HG03460 (cell line): Measurements from ENCODE around the gene LGALS8.
"Not testable (repeated sequence)": the region's sequence is repeated elsewhere in the genome, so short reads cannot be mapped to it uniquely, and the experiment has no call there.

Source experiments
- ATAC-seq: cut with Tn5 transposase; IDR thresholded peaks from one replicate; pipeline ENCODE4 v1.9.1; 2021; ENCODE audit not compliant: unreplicated experiment

Gene LGALS8

GRCh38 chr1:236523704-236524141 is at the start of gene LGALS8:
Gene LGALS8, plus strand, starts transcription at chr1:236523982. Its CDS starts 2,089 bp downstream, at chr1:236526071.
- ATAC-seq, result peak; percentile 59

GRCh38 chr1:236476019-236476418 is 47.8 kb upstream of the LGALS8 start:
- no peak for ATAC-seq

GRCh38 chr1:236480758-236481436 is 42.9 kb upstream of the LGALS8 start:
- ATAC-seq, result no peak

- no peak for ATAC-seq
Measured at GRCh38 chr1:236484310-236484971, 39.3 kb upstream of the LGALS8 start.

- ATAC-seq, result no peak
Measured at GRCh38 chr1:236486356-236487002, 37.3 kb upstream of the LGALS8 start.

- not testable (repeated sequence) for ATAC-seq
Measured at GRCh38 chr1:236489161-236489560, 34.6 kb upstream of the LGALS8 start.

GRCh38 chr1:236489710-236490377 is 33.9 kb upstream of the LGALS8 start:
- ATAC-seq, result no peak

- no peak for ATAC-seq
Measured at GRCh38 chr1:236491469-236492136, 32.2 kb upstream of the LGALS8 start.

- ATAC-seq, result no peak
Measured at GRCh38 chr1:236492378-236492777, 31.4 kb upstream of the LGALS8 start.

- ATAC-seq, result no peak
Measured at GRCh38 chr1:236494082-236494481, 29.7 kb upstream of the LGALS8 start.

GRCh38 chr1:236494586-236495466 is 29.0 kb upstream of the LGALS8 start:
- ATAC-seq, result no peak

- no peak for ATAC-seq
Measured at GRCh38 chr1:236495467-236496112, 28.2 kb upstream of the LGALS8 start.

- ATAC-seq, result no peak
Measured at GRCh38 chr1:236497908-236498307, 25.9 kb upstream of the LGALS8 start.

- ATAC-seq, result no peak
Measured at GRCh38 chr1:236501093-236501492, 22.7 kb upstream of the LGALS8 start.

- ATAC-seq, result no peak
Measured at GRCh38 chr1:236502579-236502971, 21.2 kb upstream of the LGALS8 start.

- peak; percentile 61 for ATAC-seq
Measured at GRCh38 chr1:236502972-236503639, 20.7 kb upstream of the LGALS8 start.

- not testable (repeated sequence) for ATAC-seq
Measured at GRCh38 chr1:236504338-236504737, 19.4 kb upstream of the LGALS8 start.

- no peak for ATAC-seq
Measured at GRCh38 chr1:236507022-236507700, 16.6 kb upstream of the LGALS8 start.
